HG03045 (cell line): ENCODE results near the gene THSD7A.
A peak's percentile ranks its signal among the peaks of the same experiment; 100 is the strongest.

Experiments used
- ATAC-seq: cut with Tn5 transposase; IDR thresholded peaks from one replicate; pipeline ENCODE4 v1.9.1; 2021; ENCODE audit warnings: mild to moderate bottlenecking, moderate library complexity; ENCODE audit not compliant: unreplicated experiment

THSD7A gene

GRCh38 chr7:11831736-11832495 is at the start of gene THSD7A:
THSD7A (minus strand) TSS chr7:11832198; CDS start chr7:11831946, 252 bp downstream.
- ATAC-seq, result peak; percentile 55

GRCh38 chr7:11881680-11882079 is 49.7 kb upstream of the THSD7A start:
- no peak for ATAC-seq

GRCh38 chr7:11875635-11876034 is 43.6 kb upstream of the THSD7A start:
- ATAC-seq, result no peak

- ATAC-seq, result no peak
Measured at GRCh38 chr7:11865671-11866070, 33.7 kb upstream of the THSD7A start.

GRCh38 chr7:11858622-11859302 is 26.8 kb upstream of the THSD7A start:
- ATAC-seq, result no peak

- ATAC-seq, result no peak
Measured at GRCh38 chr7:11858026-11858425, 26.0 kb upstream of the THSD7A start.

- no peak for ATAC-seq
Measured at GRCh38 chr7:11848251-11848650, 16.3 kb upstream of the THSD7A start.

- no peak for ATAC-seq
Measured at GRCh38 chr7:11847336-11847735, 15.3 kb upstream of the THSD7A start.

- ATAC-seq, result no peak
Measured at GRCh38 chr7:11846361-11846955, 14.5 kb upstream of the THSD7A start.

- no peak for ATAC-seq
Measured at GRCh38 chr7:11843113-11843765, 11.2 kb upstream of the THSD7A start.

GRCh38 chr7:11841657-11842056 is 9.7 kb upstream of the THSD7A start:
- no peak for ATAC-seq

GRCh38 chr7:11835260-11835659 is 3.3 kb upstream of the THSD7A start:
- no peak for ATAC-seq

GRCh38 chr7:11833431-11833830 is 1.4 kb upstream of the THSD7A start:
- ATAC-seq, result no peak

- ATAC-seq, result no peak
Measured at GRCh38 chr7:11831156-11831735, 752 bp downstream of the THSD7A start.

- no peak for ATAC-seq
Measured at GRCh38 chr7:11830582-11831155, 1.3 kb downstream of the THSD7A start.

GRCh38 chr7:11829954-11830353 is 2.0 kb downstream of the THSD7A start:
- ATAC-seq, result no peak

- no peak for ATAC-seq
Measured at GRCh38 chr7:11819947-11820346, 12.1 kb downstream of the THSD7A start.

GRCh38 chr7:11819271-11819670 is 12.7 kb downstream of the THSD7A start:
- no peak for ATAC-seq

GRCh38 chr7:11818281-11818680 is 13.7 kb downstream of the THSD7A start:
- ATAC-seq, result no peak

GRCh38 chr7:11817111-11817740 is 14.8 kb downstream of the THSD7A start:
- no peak for ATAC-seq
